HCT116 (cell line): ENCODE measurements around the gene PLCB2. TPM values are rescaled to one million over a fixed set of nuclear protein-coding genes. Genes with fewer than 3 reads are reported as not detected.

Experiments used
- ATAC-seq: fragments of 200-7000 bp; cut with Tn5 transposase; 2 replicates; pipeline ENCODE4 v1.9.1; 2020; ENCODE audit warnings: mild to moderate bottlenecking, moderate library complexity
- BruUV-seq: library from RNA; stranded (reverse); fragments of 400-500 nt; replicated peaks from 2 replicates; lab custom pipeline; 2021; lab: Mats Ljungman, UMichigan
- CTCF ChIA-PET: fragments of 300-600 bp; sonication (Branson Sonifier 250); formaldehyde crosslinking; loops from one replicate; lab custom pipeline; 2021; ENCODE audit warnings: antibody characterized with exemption; lab: Charles Lee
- POLR2A ChIA-PET: fragments of 300-600, 350-600 bp; sonication (Branson Sonifier 250); formaldehyde crosslinking; loops from one replicate; lab custom pipeline; 2021; ENCODE audit warnings: antibody characterized with exemption; lab: Charles Lee
- RAD21 ChIA-PET, 2 experiments: fragments of 300-600 bp; sonication (Branson Sonifier 250); formaldehyde crosslinking; loops; one replicate each; lab custom pipeline; 2023; ENCODE audit warnings: low total read pairs in 2 of 2; ENCODE audit not compliant: uncharacterized antibody in 2 of 2, unreplicated experiment in 2 of 2, low non-redundant PET in 1 of 2; lab: Charles Lee
- DNase-seq: peaks from one replicate; pipeline ENCODE4 v3.0.0-alpha.2; 2010; ENCODE audit warnings: low read depth, low spot score
- H2AFZ ChIP-seq: fragments of 200-600 bp; shearing (Covaris generic), sonication (generic); 2 replicates; pipeline ENCODE4 v1.6.1; 2017; ENCODE audit warnings: low read depth, mixed run types, mixed read lengths, antibody characterized with exemption, low read length; ENCODE audit not compliant: poor library complexity, severe bottlenecking
- H3K27ac ChIP-seq: 2 replicates; pipeline ENCODE4 v1.5.1; 2012; ENCODE audit warnings: low read depth, low read length
- H3K27me3 ChIP-seq: fragments of 200-600 bp; sonication (generic); 2 replicates; pipeline ENCODE4 v1.6.1; 2016; ENCODE audit warnings: mixed run types, low read length, mixed read lengths; ENCODE audit not compliant: insufficient read depth
- H3K36me3 ChIP-seq, 2 experiments: fragments of 200-500 bp in 1 of 2; fragments of 200-600 bp in 1 of 2; sonication (Bioruptor generic) in 1 of 2; sonication (generic) in 1 of 2; 2 replicates each; pipeline versions ENCODE4 v1.5.1 to v1.6.1; 2014 to 2016; ENCODE audit warnings: low read length in 2 of 2, inconsistent platforms in 1 of 2, mixed read lengths in 1 of 2, mixed run types in 1 of 2; ENCODE audit not compliant: insufficient read depth in 2 of 2, control insufficient read depth in 1 of 2
- H3K4me1 ChIP-seq, 2 experiments: fragments of 200-600 bp in 1 of 2; sonication (generic) in 1 of 2; 2 replicates each; pipeline versions ENCODE4 v1.5.1 to v1.6.1; 2012 to 2017; ENCODE audit warnings: low read length in 2 of 2, inconsistent platforms in 1 of 2, mild to moderate bottlenecking in 1 of 2, mixed read lengths in 1 of 2, mixed run types in 1 of 2, moderate library complexity in 1 of 2; ENCODE audit not compliant: insufficient read depth in 2 of 2, control insufficient read depth in 1 of 2
- H3K4me2 ChIP-seq: fragments of 200-600 bp; sonication (generic); 2 replicates; pipeline ENCODE4 v1.6.1; 2017; ENCODE audit warnings: mixed run types, low read length, mixed read lengths
- H3K4me3 ChIP-seq, 2 experiments: fragments of 200-600 bp in 1 of 2; sonication (generic) in 1 of 2; replicated peaks in 1 of 2; 2 replicates each; pipeline ENCODE4 v1.5.1; 2011 to 2016; ENCODE audit warnings: low read length in 2 of 2, control low read depth in 1 of 2, low read depth in 1 of 2, mild to moderate bottlenecking in 1 of 2, mixed read lengths in 1 of 2, mixed run types in 1 of 2
- H3K79me2 ChIP-seq: fragments of 200-600 bp; sonication (generic); 2 replicates; pipeline ENCODE4 v1.6.1; 2017; ENCODE audit warnings: mild to moderate bottlenecking, mixed run types, low read length, moderate library complexity, mixed read lengths; ENCODE audit not compliant: insufficient read depth
- H3K9ac ChIP-seq: fragments of 200-600 bp; sonication (generic); 2 replicates; pipeline ENCODE4 v1.6.1; 2016; ENCODE audit warnings: low read length, mixed read lengths
- H3K9me2 ChIP-seq: fragments of 200-600 bp; sonication (generic), shearing (Covaris generic); 2 replicates; pipeline ENCODE4 v1.6.1; 2017; ENCODE audit warnings: mixed run types, mild to moderate bottlenecking, moderate library complexity; ENCODE audit not compliant: insufficient read depth
- H3K9me3 ChIP-seq, 2 experiments: fragments of 200-500 bp in 1 of 2; fragments of 200-600 bp in 1 of 2; sonication (Bioruptor generic) in 1 of 2; sonication (generic) in 1 of 2; 2 replicates each; pipeline ENCODE4 v1.6.1; 2014 to 2017; ENCODE audit warnings: low read length in 2 of 2, mixed read lengths in 2 of 2, inconsistent platforms in 1 of 2, low read depth in 1 of 2, mild to moderate bottlenecking in 1 of 2, mixed run types in 1 of 2, moderate library complexity in 1 of 2; ENCODE audit not compliant: control insufficient read depth in 1 of 2, insufficient read depth in 1 of 2
- H4K20me1 ChIP-seq: fragments of 200-600 bp; sonication (generic), shearing (Covaris generic); 2 replicates; pipeline ENCODE4 v1.6.1; 2017; ENCODE audit warnings: mixed run types, mild to moderate bottlenecking, moderate library complexity; ENCODE audit not compliant: insufficient read depth
- EGR1 ChIP-seq: IDR thresholded peaks from 2 replicates; pipeline ENCODE4 v1.6.1; 2012; ENCODE audit warnings: low read depth
- ELF1 ChIP-seq: IDR thresholded peaks from 2 replicates; pipeline ENCODE4 v1.6.1; 2012; ENCODE audit warnings: low read depth, borderline replicate concordance
- JUND ChIP-seq: IDR thresholded peaks from 2 replicates; pipeline ENCODE4 v1.6.1; 2012
- POLR2A ChIP-seq: IDR thresholded peaks from 2 replicates; pipeline ENCODE4 v1.7.0; 2011; ENCODE audit warnings: borderline replicate concordance; ENCODE audit not compliant: insufficient read depth, insufficient read length; ENCODE audit errors: extremely low read depth
- TCF7L2 ChIP-seq: IDR thresholded peaks from 2 replicates; pipeline ENCODE4 v1.7.0; 2011; ENCODE audit warnings: borderline replicate concordance, inconsistent platforms; ENCODE audit not compliant: insufficient read depth, insufficient read length; ENCODE audit errors: extremely low read depth
- YY1 ChIP-seq: IDR thresholded peaks from 2 replicates; pipeline ENCODE4 v1.6.1; 2011; ENCODE audit warnings: low read length, low read depth, moderate library complexity, mild to moderate bottlenecking; ENCODE audit not compliant: insufficient replicate concordance; ENCODE audit errors: extremely low read depth
- ZFX ChIP-seq: fragments of 450-650 bp; IDR thresholded peaks from 2 replicates; pipeline ENCODE4 v1.6.1; 2017
- intact Hi-C: fragments of 100-400 bp; cut with micrococcal nuclease; formaldehyde crosslinking; loops from 2 replicates; pipeline ENCODE4 v1.10.0; 2022
- total RNA-seq: library from RNA; stranded (reverse); gene quantifications from one replicate; pipeline ENCODE4 v1.2.1, GENCODE V29; 2021; ENCODE audit not compliant: unreplicated experiment
- TF ChIP-seq, protein P1 (sequence below): IDR thresholded peaks from 2 replicates; pipeline ENCODE4 v1.6.1; 2012; ENCODE audit warnings: low read depth
- TF ChIP-seq, protein P2 (sequence below), 3 experiments: fragments of 200-600 bp in 1 of 3; sonication (generic) in 1 of 3; IDR thresholded peaks in 2 of 3; conservative IDR thresholded peaks in 1 of 3; 2 replicates each; pipeline ENCODE4 v1.5.1; 2012 to 2017; ENCODE audit warnings: low read depth in 2 of 3, low read length in 2 of 3, antibody characterized with exemption in 1 of 3, borderline replicate concordance in 1 of 3, control low read depth in 1 of 3, mild to moderate bottlenecking in 1 of 3, mixed read lengths in 1 of 3, mixed run types in 1 of 3, moderate library complexity in 1 of 3; ENCODE audit not compliant: insufficient read depth in 1 of 3
- TF ChIP-seq, protein P3 (sequence below): IDR thresholded peaks from 2 replicates; pipeline ENCODE4 v1.6.1; 2012

Gene PLCB2
- total RNA-seq, 1 experiment from 2014 or later, result 2.8 TPM

- TF ChIP-seq, protein P1, sequence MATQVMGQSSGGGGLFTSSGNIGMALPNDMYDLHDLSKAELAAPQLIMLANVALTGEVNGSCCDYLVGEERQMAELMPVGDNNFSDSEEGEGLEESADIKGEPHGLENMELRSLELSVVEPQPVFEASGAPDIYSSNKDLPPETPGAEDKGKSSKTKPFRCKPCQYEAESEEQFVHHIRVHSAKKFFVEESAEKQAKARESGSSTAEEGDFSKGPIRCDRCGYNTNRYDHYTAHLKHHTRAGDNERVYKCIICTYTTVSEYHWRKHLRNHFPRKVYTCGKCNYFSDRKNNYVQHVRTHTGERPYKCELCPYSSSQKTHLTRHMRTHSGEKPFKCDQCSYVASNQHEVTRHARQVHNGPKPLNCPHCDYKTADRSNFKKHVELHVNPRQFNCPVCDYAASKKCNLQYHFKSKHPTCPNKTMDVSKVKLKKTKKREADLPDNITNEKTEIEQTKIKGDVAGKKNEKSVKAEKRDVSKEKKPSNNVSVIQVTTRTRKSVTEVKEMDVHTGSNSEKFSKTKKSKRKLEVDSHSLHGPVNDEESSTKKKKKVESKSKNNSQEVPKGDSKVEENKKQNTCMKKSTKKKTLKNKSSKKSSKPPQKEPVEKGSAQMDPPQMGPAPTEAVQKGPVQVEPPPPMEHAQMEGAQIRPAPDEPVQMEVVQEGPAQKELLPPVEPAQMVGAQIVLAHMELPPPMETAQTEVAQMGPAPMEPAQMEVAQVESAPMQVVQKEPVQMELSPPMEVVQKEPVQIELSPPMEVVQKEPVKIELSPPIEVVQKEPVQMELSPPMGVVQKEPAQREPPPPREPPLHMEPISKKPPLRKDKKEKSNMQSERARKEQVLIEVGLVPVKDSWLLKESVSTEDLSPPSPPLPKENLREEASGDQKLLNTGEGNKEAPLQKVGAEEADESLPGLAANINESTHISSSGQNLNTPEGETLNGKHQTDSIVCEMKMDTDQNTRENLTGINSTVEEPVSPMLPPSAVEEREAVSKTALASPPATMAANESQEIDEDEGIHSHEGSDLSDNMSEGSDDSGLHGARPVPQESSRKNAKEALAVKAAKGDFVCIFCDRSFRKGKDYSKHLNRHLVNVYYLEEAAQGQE, result no peak
- TF ChIP-seq POLR2A (no peak), TCF7L2 (no peak)
- TF ChIP-seq, protein P2, sequence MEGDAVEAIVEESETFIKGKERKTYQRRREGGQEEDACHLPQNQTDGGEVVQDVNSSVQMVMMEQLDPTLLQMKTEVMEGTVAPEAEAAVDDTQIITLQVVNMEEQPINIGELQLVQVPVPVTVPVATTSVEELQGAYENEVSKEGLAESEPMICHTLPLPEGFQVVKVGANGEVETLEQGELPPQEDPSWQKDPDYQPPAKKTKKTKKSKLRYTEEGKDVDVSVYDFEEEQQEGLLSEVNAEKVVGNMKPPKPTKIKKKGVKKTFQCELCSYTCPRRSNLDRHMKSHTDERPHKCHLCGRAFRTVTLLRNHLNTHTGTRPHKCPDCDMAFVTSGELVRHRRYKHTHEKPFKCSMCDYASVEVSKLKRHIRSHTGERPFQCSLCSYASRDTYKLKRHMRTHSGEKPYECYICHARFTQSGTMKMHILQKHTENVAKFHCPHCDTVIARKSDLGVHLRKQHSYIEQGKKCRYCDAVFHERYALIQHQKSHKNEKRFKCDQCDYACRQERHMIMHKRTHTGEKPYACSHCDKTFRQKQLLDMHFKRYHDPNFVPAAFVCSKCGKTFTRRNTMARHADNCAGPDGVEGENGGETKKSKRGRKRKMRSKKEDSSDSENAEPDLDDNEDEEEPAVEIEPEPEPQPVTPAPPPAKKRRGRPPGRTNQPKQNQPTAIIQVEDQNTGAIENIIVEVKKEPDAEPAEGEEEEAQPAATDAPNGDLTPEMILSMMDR (IDR thresholded peaks at IDR 0.05 in 2 of 3, conservative IDR thresholded peaks at IDR 0.05 in 1 of 3; ENCODE audit: borderline replicate concordance in 1 of 3, insufficient read depth in 1 of 3, low read depth in 2 of 3, low read length in 2 of 3), result no peak
Observed at GRCh38 chr15:40301467-40302179, 6.1 kb downstream of the PLCB2 start (continued).

DNA sequence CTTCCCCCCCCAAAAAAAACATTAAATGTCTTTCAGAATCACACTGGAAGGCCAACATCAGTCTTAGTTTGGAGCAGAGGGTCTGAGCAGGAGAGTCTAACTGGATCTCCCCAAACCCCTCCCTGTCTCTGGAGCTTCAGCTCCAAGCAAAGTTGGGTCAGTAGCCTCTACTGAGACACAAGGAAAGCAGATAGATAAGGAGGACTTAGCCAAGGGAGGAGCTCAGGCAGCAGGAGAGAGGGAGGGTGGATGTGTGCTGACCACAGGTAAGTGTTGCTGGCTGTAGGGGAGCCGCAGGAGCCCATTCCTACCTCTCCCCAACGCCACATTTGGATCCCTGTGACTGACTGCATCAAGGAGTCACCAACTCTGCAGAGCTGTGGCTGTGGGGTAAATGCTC lies 7.0 kb downstream of the PLCB2 start:
- Histone ChIP-seq H3K4me1 (peaks cover 4 to 5% of the 10 kb centered on the region in 2 experiments; a peak in 2 of 4 replicates), H3K36me3 (no peaks in the 10 kb centered on the region), H4K20me1 (no peaks in the 10 kb centered on the region), H3K79me2 (no peaks in the 10 kb centered on the region), H3K9me3 (no peaks in the 10 kb centered on the region), H2AFZ (no peak overlapping the region), H3K27ac (no peak overlapping the region), H3K9me2 (no peaks in the 10 kb centered on the region), H3K4me3 (no peak overlapping the region), H3K4me2 (no peak overlapping the region), H3K9ac (no peak overlapping the region), H3K27me3 (no peaks in the 10 kb centered on the region)
- ChIA-PET CTCF (interaction anchor here (1.3 to 1.5 kb wide), 2 partner anchors 12 to 26 kb away, joined by 3 to 6 read pairs; no protein-coding TSS in a partner anchor), RAD21 (no interaction called here), POLR2A (no interaction called here)
- ATAC-seq (no peak), DNase-seq (no peak)
- TF ChIP-seq ELF1 (no peak), ZFX (no peak), POLR2A (no peak), JUND (no peak), EGR1 (no peak), YY1 (no peak)
- TF ChIP-seq, protein P1, result no peak
- TF ChIP-seq, protein P3, sequence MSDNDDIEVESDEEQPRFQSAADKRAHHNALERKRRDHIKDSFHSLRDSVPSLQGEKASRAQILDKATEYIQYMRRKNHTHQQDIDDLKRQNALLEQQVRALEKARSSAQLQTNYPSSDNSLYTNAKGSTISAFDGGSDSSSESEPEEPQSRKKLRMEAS, result no peak
- no TSS peak for BruUV-seq
- intact Hi-C loops, result no loop called here
